ENCODE measurements around the gene ADCY3.

Gene ADCY3

DNA sequence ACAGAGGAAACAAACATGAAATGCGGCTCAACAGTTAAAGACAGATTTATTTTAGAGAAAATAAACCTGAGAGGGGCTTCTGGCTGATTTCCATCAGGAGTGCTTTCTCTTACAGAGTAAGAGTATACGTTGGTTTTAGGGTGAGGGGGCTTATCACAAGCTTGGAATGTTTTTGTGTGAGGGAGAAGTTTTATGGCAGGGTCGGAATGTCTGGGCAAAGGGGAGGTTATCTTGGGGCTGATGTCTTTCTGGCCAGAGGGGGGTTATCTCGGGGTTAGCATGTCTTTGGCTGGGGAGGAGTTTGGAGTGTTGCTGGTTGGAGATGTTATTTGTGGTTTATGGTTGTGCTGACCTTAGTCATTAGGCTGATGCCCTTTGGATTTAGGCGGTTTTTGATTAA, 149.0 kb downstream of the ADCY3 start:
- no peaks in the 10 kb centered on the region for H3K9me2 ChIP-seq (replicated peaks; ENCODE audit: low read depth, low read length)
- no peaks in the 10 kb centered on the region for H3K79me2 ChIP-seq (ENCODE audit: insufficient read depth, low read length)
- H3K9ac ChIP-seq (ENCODE audit: low read depth, low read length, poor library complexity, severe bottlenecking) = no peak overlapping the region
- no peak overlapping the region for H3K4me3 ChIP-seq (ENCODE audit: low read length, poor library complexity, severe bottlenecking)
- no peaks in the 10 kb centered on the region for H3F3A ChIP-seq (ENCODE audit: low read depth)
- no peaks in the 10 kb centered on the region for H3K27me3 ChIP-seq (ENCODE audit: insufficient read depth, low read length, poor library complexity, severe bottlenecking)
- H4K20me1 ChIP-seq (ENCODE audit: insufficient read depth, low read length, poor library complexity, severe bottlenecking) = no peaks in the 10 kb centered on the region
- no peak for TF ChIP-seq EZH2phosphoT487 (IDR thresholded peaks at IDR 0.05; ENCODE audit: borderline replicate concordance)
- TF ChIP-seq CTCF (conservative IDR thresholded peaks at IDR 0.05; ENCODE audit: low read length) = no peak
- H3K4me2 ChIP-seq (ENCODE audit: low read depth, low read length, poor library complexity, severe bottlenecking) = no peak overlapping the region
- H3K36me3 ChIP-seq (ENCODE audit: insufficient read depth, low read length) = peaks cover 19% of the 10 kb centered on the region
- no peak overlapping the region for H2AFZ ChIP-seq (ENCODE audit: low read length)
- H3K4me1 ChIP-seq (ENCODE audit: insufficient read depth, low read length, poor library complexity, severe bottlenecking) = peaks cover 4% of the 10 kb centered on the region
- no peaks in the 10 kb centered on the region for H3K9me3 ChIP-seq (ENCODE audit: insufficient read depth, low read depth, low read length)

Data from Loucy (cell line).